GM23248 (cell line): ENCODE results near the gene LIMS2.

Experiments
- EZH2 ChIP-seq: fragments of 200-600 bp; sonication (generic); IDR thresholded peaks from 2 replicates; pipeline ENCODE4 v1.6.1; 2018; ENCODE audit warnings: antibody characterized with exemption, mild to moderate bottlenecking; ENCODE audit not compliant: insufficient read depth, poor library complexity, severe bottlenecking
- EZH2phosphoT487 ChIP-seq: fragments of 200-600 bp; sonication (generic); IDR thresholded peaks from 2 replicates; pipeline ENCODE4 v1.6.1; 2018; ENCODE audit warnings: antibody characterized with exemption, moderate library complexity, mild to moderate bottlenecking, low read depth; ENCODE audit not compliant: insufficient read depth

DNA sequence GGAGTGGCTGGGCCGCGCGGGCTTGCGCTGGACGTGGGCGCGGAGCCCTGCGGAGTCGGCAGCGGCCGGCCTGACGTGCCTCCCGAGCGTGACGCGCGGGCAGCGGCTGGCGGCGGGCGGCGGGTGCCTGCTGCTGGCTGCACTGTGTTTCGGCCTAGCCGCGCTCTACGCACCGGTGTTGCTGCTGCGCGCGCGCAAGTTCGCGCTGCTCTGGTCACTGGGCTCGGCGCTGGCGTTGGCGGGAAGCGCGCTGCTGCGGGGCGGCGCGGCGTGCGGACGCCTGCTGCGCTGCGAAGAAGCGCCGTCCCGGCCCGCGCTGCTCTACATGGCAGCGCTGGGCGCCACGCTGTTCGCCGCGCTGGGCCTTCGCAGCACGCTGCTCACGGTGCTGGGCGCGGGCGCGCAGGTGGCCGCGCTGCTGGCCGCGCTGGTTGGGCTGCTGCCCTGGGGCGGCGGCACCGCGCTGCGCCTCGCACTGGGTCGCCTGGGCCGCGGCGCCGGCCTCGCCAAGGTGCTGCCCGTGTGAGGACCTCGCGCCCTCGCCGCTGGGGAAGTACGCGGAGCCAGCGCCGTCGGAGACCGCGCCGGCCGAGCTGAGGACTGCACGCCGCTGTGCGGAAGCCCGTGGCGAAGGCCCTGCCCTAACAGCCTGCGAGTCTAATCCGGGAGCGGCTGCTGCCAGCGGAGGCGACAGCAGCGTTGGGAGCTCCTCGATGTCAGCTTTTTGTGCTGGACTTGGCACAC is 26.5 kb upstream of the LIMS2 start:
- TF ChIP-seq EZH2phosphoT487 (no peak), EZH2 (no peak)
